OCI-LY7 (cell line): ENCODE measurements around the gene RSPH9. TPM values are rescaled to one million over a fixed set of nuclear protein-coding genes. Genes with fewer than 3 reads are reported as not detected.

ENCODE experiments used
- BruUV-seq: library from RNA; stranded (reverse); fragments of 400-500 nt; replicated peaks from 2 replicates; lab custom pipeline; 2021; lab: Mats Ljungman, UMichigan
- CTCF ChIA-PET: fragments of 300-600 bp; sonication (Branson Sonifier 250); formaldehyde crosslinking; loops from one replicate; lab custom pipeline; 2022; ENCODE audit warnings: antibody characterized with exemption; ENCODE audit not compliant: unreplicated experiment; lab: Charles Lee
- POLR2A ChIA-PET: fragments of 300-600 bp; sonication (Branson Sonifier 250); formaldehyde crosslinking; loops from one replicate; lab custom pipeline; 2022; ENCODE audit warnings: antibody characterized with exemption; lab: Charles Lee
- DNase-seq: peaks from one replicate; pipeline ENCODE4 v3.0.0-alpha.2; 2015; ENCODE audit warnings: low spot score
- H2AFZ ChIP-seq: fragments of 200-600 bp; sonication (generic), shearing (Covaris generic); 2 replicates; pipeline ENCODE4 v1.6.1; 2014; ENCODE audit warnings: mild to moderate bottlenecking, antibody characterized with exemption, low read length, moderate library complexity
- H3K27ac ChIP-seq: fragments of 200-600 bp; sonication (generic); 2 replicates; pipeline ENCODE4 v1.5.1; 2014; ENCODE audit warnings: mixed run types, low read depth, mild to moderate bottlenecking, moderate library complexity, low read length, inconsistent platforms; ENCODE audit not compliant: poor library complexity, severe bottlenecking
- H3K36me3 ChIP-seq: fragments of 200-600 bp; sonication (generic); 2 replicates; pipeline ENCODE4 v1.6.1; 2014; ENCODE audit warnings: mild to moderate bottlenecking, antibody characterized with exemption, low read length, moderate library complexity, mixed read lengths; ENCODE audit not compliant: insufficient read depth
- H3K4me1 ChIP-seq: fragments of 200-600 bp; sonication (generic); 2 replicates; pipeline ENCODE4 v1.5.1; 2014; ENCODE audit warnings: mild to moderate bottlenecking, low read length; ENCODE audit not compliant: insufficient read depth, poor library complexity, severe bottlenecking
- H3K4me2 ChIP-seq: fragments of 200-600 bp; sonication (generic); 2 replicates; pipeline ENCODE4 v1.6.1; 2014; ENCODE audit warnings: mild to moderate bottlenecking, low read length
- H3K4me3 ChIP-seq: fragments of 200-600 bp; sonication (generic); 2 replicates; pipeline ENCODE4 v1.5.1; 2014; ENCODE audit warnings: mild to moderate bottlenecking, low read depth, low read length; ENCODE audit not compliant: poor library complexity, severe bottlenecking
- H3K79me2 ChIP-seq: fragments of 200-600 bp; sonication (generic); 2 replicates; pipeline ENCODE4 v1.6.1; 2016; ENCODE audit warnings: low read depth, mild to moderate bottlenecking, low read length, moderate library complexity, mixed read lengths; ENCODE audit not compliant: insufficient read depth
- H3K9me2 ChIP-seq: fragments of 200-600 bp; sonication (generic); 2 replicates; pipeline ENCODE4 v1.6.1; 2016; ENCODE audit warnings: mild to moderate bottlenecking, low read length, mixed read lengths; ENCODE audit not compliant: insufficient read depth
- H3K9me3 ChIP-seq: fragments of 200-600 bp; sonication (generic); 2 replicates; pipeline ENCODE4 v1.6.1; 2014; ENCODE audit warnings: mild to moderate bottlenecking, mixed run types, low read length, mixed read lengths
- H4K20me1 ChIP-seq: fragments of 200-600 bp; sonication (generic); 2 replicates; pipeline ENCODE4 v1.6.1; 2014; ENCODE audit warnings: mild to moderate bottlenecking, antibody characterized with exemption, low read length, moderate library complexity, mixed read lengths; ENCODE audit not compliant: insufficient read depth
- EZH2phosphoT487 ChIP-seq: fragments of 200-600 bp; sonication (generic); IDR thresholded peaks from 2 replicates; pipeline ENCODE4 v1.6.1; 2018; ENCODE audit warnings: low read depth, borderline replicate concordance, mild to moderate bottlenecking, mixed run types, antibody characterized with exemption, low read length, moderate library complexity, mixed read lengths
- intact Hi-C: fragments of 100-400 bp; cut with micrococcal nuclease; formaldehyde crosslinking; loops from one replicate; pipeline ENCODE4 v1.10.0; 2022; ENCODE audit not compliant: unreplicated experiment
- total RNA-seq, 2 experiments: library from RNA; depleted of rRNA in 1 of 2; stranded (reverse); fragments of >200 nt in 1 of 2; shearing (Covaris generic) in 1 of 2; gene quantifications; 2 replicates each; pipeline ENCODE4 v1.2.3, GENCODE V29; 2014 to 2022
- TF ChIP-seq, protein P1 (sequence below): fragments of 200-600 bp; sonication (generic); conservative IDR thresholded peaks from 2 replicates; pipeline ENCODE4 v1.5.1; 2014; ENCODE audit warnings: mild to moderate bottlenecking, antibody characterized with exemption, low read length, moderate library complexity, mixed read lengths

Gene RSPH9
- total RNA-seq, 2 experiments from 2014 or later: 0.28 TPM; not detected in 1

DNA sequence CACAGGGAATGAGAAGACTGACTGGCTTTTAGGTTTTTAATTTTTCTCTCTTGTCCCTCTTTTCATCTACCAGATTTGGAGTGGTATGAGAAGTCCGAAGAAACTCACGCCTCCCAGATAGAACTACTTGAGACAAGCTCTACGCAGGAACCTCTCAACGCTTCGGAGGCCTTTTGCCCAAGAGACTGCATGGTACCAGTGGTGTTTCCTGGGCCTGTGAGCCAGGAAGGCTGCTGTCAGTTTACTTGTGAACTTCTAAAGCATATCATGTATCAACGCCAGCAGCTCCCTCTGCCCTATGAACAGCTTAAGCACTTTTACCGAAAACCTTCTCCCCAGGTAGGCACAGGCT, 8.6 kb upstream of the RSPH9 start:
- peak overlapping the region; percentile 90 for H3K4me3 ChIP-seq
- H3K9me3 ChIP-seq: no peaks in the 10 kb centered on the region
- H3K9me2 ChIP-seq: no peaks in the 10 kb centered on the region
- CTCF ChIA-PET: interaction anchor here (0.6 kb wide), 1 partner anchor 585 kb away, joined by 3 read pairs; no protein-coding TSS in a partner anchor
- no peaks in the 10 kb centered on the region for H4K20me1 ChIP-seq
- peaks cover 43% of the 10 kb centered on the region for H3K36me3 ChIP-seq
- BruUV-seq: no TSS peak
- TF ChIP-seq, protein P1, sequence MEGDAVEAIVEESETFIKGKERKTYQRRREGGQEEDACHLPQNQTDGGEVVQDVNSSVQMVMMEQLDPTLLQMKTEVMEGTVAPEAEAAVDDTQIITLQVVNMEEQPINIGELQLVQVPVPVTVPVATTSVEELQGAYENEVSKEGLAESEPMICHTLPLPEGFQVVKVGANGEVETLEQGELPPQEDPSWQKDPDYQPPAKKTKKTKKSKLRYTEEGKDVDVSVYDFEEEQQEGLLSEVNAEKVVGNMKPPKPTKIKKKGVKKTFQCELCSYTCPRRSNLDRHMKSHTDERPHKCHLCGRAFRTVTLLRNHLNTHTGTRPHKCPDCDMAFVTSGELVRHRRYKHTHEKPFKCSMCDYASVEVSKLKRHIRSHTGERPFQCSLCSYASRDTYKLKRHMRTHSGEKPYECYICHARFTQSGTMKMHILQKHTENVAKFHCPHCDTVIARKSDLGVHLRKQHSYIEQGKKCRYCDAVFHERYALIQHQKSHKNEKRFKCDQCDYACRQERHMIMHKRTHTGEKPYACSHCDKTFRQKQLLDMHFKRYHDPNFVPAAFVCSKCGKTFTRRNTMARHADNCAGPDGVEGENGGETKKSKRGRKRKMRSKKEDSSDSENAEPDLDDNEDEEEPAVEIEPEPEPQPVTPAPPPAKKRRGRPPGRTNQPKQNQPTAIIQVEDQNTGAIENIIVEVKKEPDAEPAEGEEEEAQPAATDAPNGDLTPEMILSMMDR: no peak
- TF ChIP-seq EZH2phosphoT487: no peak
- intact Hi-C loops: loop anchor here (10.0 kb wide), 2 partner anchors 79 to 439 kb away; no protein-coding TSS in a partner anchor
- peaks cover 53% of the 10 kb centered on the region for H3K79me2 ChIP-seq
- POLR2A ChIA-PET: interaction anchor here (0.6 kb wide), 1 partner anchor 176 kb away, joined by 3 read pairs; no protein-coding TSS in a partner anchor
- DNase-seq: peak; percentile 26
- H2AFZ ChIP-seq: peak overlapping the region; percentile 86; the same call in 1 of the 2 replicates
- peak overlapping the region; percentile 83 for H3K4me2 ChIP-seq
- H3K27ac ChIP-seq: peak overlapping the region; percentile 72
- H3K4me1 ChIP-seq: peaks cover 43% of the 10 kb centered on the region

DNA sequence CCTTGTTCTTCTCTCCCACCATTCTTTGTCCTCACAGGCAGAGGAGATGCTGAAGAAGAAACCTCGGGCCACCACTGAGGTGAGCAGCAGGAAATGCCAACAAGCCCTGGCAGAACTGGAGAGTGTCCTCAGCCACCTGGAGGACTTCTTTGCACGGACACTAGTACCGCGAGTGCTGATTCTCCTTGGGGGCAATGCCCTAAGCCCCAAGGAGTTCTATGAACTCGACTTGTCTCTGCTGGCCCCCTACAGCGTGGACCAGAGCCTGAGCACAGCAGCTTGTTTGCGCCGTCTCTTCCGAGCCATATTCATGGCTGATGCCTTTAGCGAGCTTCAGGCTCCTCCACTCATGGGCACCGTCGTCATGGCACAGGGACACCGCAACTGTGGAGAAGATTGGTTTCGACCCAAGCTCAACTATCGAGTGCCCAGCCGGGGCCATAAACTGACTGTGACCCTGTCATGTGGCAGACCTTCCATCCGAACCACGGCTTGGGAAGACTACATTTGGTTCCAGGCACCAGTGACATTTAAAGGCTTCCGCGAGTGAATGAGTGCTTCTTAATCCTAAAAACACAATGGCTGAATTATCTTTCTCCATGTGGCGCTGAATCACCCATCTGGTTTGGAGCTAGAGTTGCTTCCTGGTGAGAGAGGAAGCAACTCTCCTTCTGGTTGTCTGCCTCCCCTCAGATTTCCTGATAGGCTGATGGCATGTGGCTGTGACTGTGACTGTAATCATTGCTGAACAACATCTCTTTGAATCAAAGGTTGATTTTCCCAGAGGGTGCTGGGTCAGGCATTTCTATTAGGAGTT, 4.6 kb upstream of the RSPH9 start:
- peaks cover 62% of the 10 kb centered on the region for H3K36me3 ChIP-seq
- POLR2A ChIA-PET: interaction anchor here (0.6 to 1.1 kb wide), 3 partner anchors 11 to 1759 kb away, joined by 3 read pairs; partner anchors contain the start of gene GTPBP2

More for the DNA sequence above, 4.6 kb upstream of the RSPH9 start:
- CTCF ChIA-PET: no interaction called here
- Histone ChIP-seq H3K4me3 (no peak overlapping the region), H3K4me2 (no peak overlapping the region), H2AFZ (no peak overlapping the region), H3K9me3 (no peaks in the 10 kb centered on the region), H3K79me2 (peaks cover 53% of the 10 kb centered on the region), H3K27ac (no peak overlapping the region), H3K9me2 (no peaks in the 10 kb centered on the region), H4K20me1 (no peaks in the 10 kb centered on the region), H3K4me1 (peaks cover 19% of the 10 kb centered on the region)
- no peak for DNase-seq
- intact Hi-C loops: loop anchor here (10.0 kb wide), 2 partner anchors 75 to 435 kb away; no protein-coding TSS in a partner anchor
- TF ChIP-seq, protein P1: no peak
- no peak for TF ChIP-seq EZH2phosphoT487
- TSS peak; percentile 20 for BruUV-seq
